ENCODE results near the gene EIF2S1. TPM values are rescaled to one million over a fixed set of nuclear protein-coding genes. Genes with fewer than 3 reads are reported as not detected.
A peak's percentile ranks its signal among the peaks of the same experiment; 100 is the strongest.
"Not testable (repeated sequence)": the region's sequence is repeated elsewhere in the genome, so short reads cannot be mapped to it uniquely, and the experiment has no call there.

The EIF2S1 gene
- total RNA-seq, 6 donors from 2014 or later = 10.3 to 88.2 (median 66.4) TPM

GRCh38 chr14:67405771-67406170 is 45.6 kb downstream of the EIF2S1 start:
- 94 to 99% methylated on average over 4 to 5 of the region's 5 CpGs for WGBS, 2 donors
- no peaks in the 10 kb centered on the region for H3K27me3 ChIP-seq
- peak in 1 of 2 donors; percentile 0 for DNase-seq
- no peak overlapping the region for H3K4me3 ChIP-seq
- no peak for ATAC-seq (ENCODE audit: low FRiP score in 2 of 2)
- H3K36me3 ChIP-seq = no peaks in the 10 kb centered on the region
- no peaks in the 10 kb centered on the region for H3K9me3 ChIP-seq
- TF ChIP-seq CTCF (IDR thresholded peaks at IDR 0.05) = no peak
- TF ChIP-seq POLR2A (IDR thresholded peaks at IDR 0.05) = no peak
- TF ChIP-seq EP300 (IDR thresholded peaks at IDR 0.05) = no peak
- TF ChIP-seq POLR2AphosphoS5 (IDR thresholded peaks at IDR 0.05) = no peak
- no peaks in the 10 kb centered on the region for H3K4me1 ChIP-seq
- H3K27ac ChIP-seq = no peak overlapping the region

- not testable (repeated sequence) for H3K4me3 ChIP-seq; H3K9me3 ChIP-seq; H3K27me3 ChIP-seq; ATAC-seq (ENCODE audit: low FRiP score in 2 of 2); H3K27ac ChIP-seq; DNase-seq; H3K36me3 ChIP-seq
- peaks cover 6 to 12% (median 10%) of the 10 kb centered on the region in 4 donors for H3K4me1 ChIP-seq
- 84 to 87% methylated on average over 7 of the region's 7 CpGs for WGBS, 2 donors
These were observed 48.1 kb downstream of the EIF2S1 start for GRCh38 chr14:67408122-67408801.

- no peaks in the 10 kb centered on the region for H3K36me3 ChIP-seq
- H3K4me1 ChIP-seq = peaks cover 6 to 23% (median 12%) of the 10 kb centered on the region in 4 donors
- H3K9me3 ChIP-seq = no peaks in the 10 kb centered on the region
- peaks cover 0 to 6% (median 2%) of the 10 kb centered on the region in 4 donors for H3K27me3 ChIP-seq
- no peak overlapping the region for H3K4me3 ChIP-seq
- no peak overlapping the region for H3K27ac ChIP-seq
- no peak for TF ChIP-seq CTCF (IDR thresholded peaks at IDR 0.05)
- TF ChIP-seq POLR2A (IDR thresholded peaks at IDR 0.05) = no peak
- TF ChIP-seq EP300 (IDR thresholded peaks at IDR 0.05) = no peak
- no peak for TF ChIP-seq POLR2AphosphoS5 (IDR thresholded peaks at IDR 0.05)
- ATAC-seq (ENCODE audit: low FRiP score in 2 of 2) (no peak), DNase-seq (no peak)
- 81 to 86% methylated on average over 8 of the region's 8 CpGs for WGBS, 2 donors
These were observed 49.3 kb downstream of the EIF2S1 start for GRCh38 chr14:67409461-67409860.

- ATAC-seq (ENCODE audit: low FRiP score in 2 of 2) = no peak
- Histone ChIP-seq H3K27me3 (peaks cover 0 to 6% (median 2%) of the 10 kb centered on the region in 4 donors), H3K36me3 (no peaks in the 10 kb centered on the region), H3K4me1 (peaks cover 6 to 23% (median 12%) of the 10 kb centered on the region in 4 donors), H3K9me3 (no peaks in the 10 kb centered on the region), H3K4me3 (no peak overlapping the region), H3K27ac (no peak overlapping the region)
- TF ChIP-seq POLR2AphosphoS5 (IDR thresholded peaks at IDR 0.05) (no peak), EP300 (IDR thresholded peaks at IDR 0.05) (no peak), CTCF (IDR thresholded peaks at IDR 0.05) (no peak), POLR2A (IDR thresholded peaks at IDR 0.05) (no peak)
- 90 to 92% methylated on average over 9 of the region's 9 CpGs for WGBS, 2 donors
- DNase-seq = no peak
These were observed 50.2 kb downstream of the EIF2S1 start for GRCh38 chr14:67410313-67410712.

- peaks cover 6 to 23% (median 12%) of the 10 kb centered on the region in 4 donors for H3K4me1 ChIP-seq
- peak overlapping the region in 3 of 4 donors; percentile 47 to 57 (median 53) for H3K4me3 ChIP-seq
- no peak overlapping the region for H3K27ac ChIP-seq
- DNase-seq (no peak), ATAC-seq (ENCODE audit: low FRiP score in 2 of 2) (no peak)
- H3K27me3 ChIP-seq = peaks cover 0 to 6% (median 2%) of the 10 kb centered on the region in 4 donors
- no peaks in the 10 kb centered on the region for H3K36me3 ChIP-seq
- TF ChIP-seq EP300 (IDR thresholded peaks at IDR 0.05) = no peak
- no peak for TF ChIP-seq POLR2A (IDR thresholded peaks at IDR 0.05)
- no peak for TF ChIP-seq CTCF (IDR thresholded peaks at IDR 0.05)
- no peak for TF ChIP-seq POLR2AphosphoS5 (IDR thresholded peaks at IDR 0.05)
- WGBS, 2 donors = 64 to 73% methylated on average over 8 of the region's 8 CpGs
- no peaks in the 10 kb centered on the region for H3K9me3 ChIP-seq
These were observed 51.2 kb downstream of the EIF2S1 start for GRCh38 chr14:67411370-67411769.
